HepG2 (cell line): ENCODE measurements around the gene IFNA1. TPM values are rescaled to one million over a fixed set of nuclear protein-coding genes. Genes with fewer than 3 reads are reported as not detected.

Experiments used
- polyA plus RNA-seq, 8 experiments: library from polyadenylated mRNA; depleted of rRNA in 3 of 8; stranded (reverse) in 7 of 8; unstranded in 1 of 8; fragments of >200 nt; fragmentation: Illumina TruSeq in 4 of 8; extraction: Trizol in 4 of 8; gene quantifications; 2 replicates each; pipeline versions ENCODE4 v1.2.1 to v1.2.3, GENCODE V29; 2011 to 2016; ENCODE audit warnings: low read depth in 4 of 8, missing spikeins in 1 of 8, mixed read lengths in 1 of 8; ENCODE audit not compliant: insufficient read depth in 1 of 8
- total RNA-seq, 5 experiments: library from RNA; depleted of rRNA; stranded (reverse); fragments of >200 nt; fragmentation: Illumina TruSeq; extraction: Trizol; gene quantifications; 2 replicates each; pipeline ENCODE4 v1.2.3, GENCODE V29; 2016; ENCODE audit warnings: low read depth in 1 of 5
- TF ChIP-seq, protein P1 (sequence below): sonication (generic); formaldehyde crosslinking; IDR thresholded peaks from 2 replicates; pipeline ENCODE4 v1.4.0; 2020; ENCODE audit warnings: mild to moderate bottlenecking, missing genetic modification reagents

The IFNA1 gene
- total and polyA plus RNA-seq, 2 of the 13 experiments (the other 11 are each of a cell fraction or from before 2014, with no cell fraction given), result not detected

DNA sequence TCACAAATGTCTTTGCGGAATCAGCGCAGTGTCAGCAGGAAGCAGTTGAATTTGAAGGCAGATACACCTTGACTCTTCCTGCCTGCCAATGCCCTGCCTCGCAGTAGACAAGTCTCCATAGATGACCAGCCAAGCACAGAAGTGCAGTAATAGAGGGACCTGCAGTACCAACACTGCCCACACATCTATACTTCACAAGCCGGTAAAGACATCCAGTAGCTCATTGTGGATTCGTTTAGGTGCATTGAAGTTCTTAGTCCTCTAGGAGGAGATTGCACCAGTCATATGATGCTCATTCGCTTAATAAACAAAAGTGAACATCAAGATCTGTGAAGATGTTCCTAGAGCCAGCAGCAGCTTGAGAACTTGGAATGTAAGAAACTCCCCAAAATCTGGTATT, 48.0 kb upstream of the IFNA1 start (continued):
- TF ChIP-seq, protein P1, sequence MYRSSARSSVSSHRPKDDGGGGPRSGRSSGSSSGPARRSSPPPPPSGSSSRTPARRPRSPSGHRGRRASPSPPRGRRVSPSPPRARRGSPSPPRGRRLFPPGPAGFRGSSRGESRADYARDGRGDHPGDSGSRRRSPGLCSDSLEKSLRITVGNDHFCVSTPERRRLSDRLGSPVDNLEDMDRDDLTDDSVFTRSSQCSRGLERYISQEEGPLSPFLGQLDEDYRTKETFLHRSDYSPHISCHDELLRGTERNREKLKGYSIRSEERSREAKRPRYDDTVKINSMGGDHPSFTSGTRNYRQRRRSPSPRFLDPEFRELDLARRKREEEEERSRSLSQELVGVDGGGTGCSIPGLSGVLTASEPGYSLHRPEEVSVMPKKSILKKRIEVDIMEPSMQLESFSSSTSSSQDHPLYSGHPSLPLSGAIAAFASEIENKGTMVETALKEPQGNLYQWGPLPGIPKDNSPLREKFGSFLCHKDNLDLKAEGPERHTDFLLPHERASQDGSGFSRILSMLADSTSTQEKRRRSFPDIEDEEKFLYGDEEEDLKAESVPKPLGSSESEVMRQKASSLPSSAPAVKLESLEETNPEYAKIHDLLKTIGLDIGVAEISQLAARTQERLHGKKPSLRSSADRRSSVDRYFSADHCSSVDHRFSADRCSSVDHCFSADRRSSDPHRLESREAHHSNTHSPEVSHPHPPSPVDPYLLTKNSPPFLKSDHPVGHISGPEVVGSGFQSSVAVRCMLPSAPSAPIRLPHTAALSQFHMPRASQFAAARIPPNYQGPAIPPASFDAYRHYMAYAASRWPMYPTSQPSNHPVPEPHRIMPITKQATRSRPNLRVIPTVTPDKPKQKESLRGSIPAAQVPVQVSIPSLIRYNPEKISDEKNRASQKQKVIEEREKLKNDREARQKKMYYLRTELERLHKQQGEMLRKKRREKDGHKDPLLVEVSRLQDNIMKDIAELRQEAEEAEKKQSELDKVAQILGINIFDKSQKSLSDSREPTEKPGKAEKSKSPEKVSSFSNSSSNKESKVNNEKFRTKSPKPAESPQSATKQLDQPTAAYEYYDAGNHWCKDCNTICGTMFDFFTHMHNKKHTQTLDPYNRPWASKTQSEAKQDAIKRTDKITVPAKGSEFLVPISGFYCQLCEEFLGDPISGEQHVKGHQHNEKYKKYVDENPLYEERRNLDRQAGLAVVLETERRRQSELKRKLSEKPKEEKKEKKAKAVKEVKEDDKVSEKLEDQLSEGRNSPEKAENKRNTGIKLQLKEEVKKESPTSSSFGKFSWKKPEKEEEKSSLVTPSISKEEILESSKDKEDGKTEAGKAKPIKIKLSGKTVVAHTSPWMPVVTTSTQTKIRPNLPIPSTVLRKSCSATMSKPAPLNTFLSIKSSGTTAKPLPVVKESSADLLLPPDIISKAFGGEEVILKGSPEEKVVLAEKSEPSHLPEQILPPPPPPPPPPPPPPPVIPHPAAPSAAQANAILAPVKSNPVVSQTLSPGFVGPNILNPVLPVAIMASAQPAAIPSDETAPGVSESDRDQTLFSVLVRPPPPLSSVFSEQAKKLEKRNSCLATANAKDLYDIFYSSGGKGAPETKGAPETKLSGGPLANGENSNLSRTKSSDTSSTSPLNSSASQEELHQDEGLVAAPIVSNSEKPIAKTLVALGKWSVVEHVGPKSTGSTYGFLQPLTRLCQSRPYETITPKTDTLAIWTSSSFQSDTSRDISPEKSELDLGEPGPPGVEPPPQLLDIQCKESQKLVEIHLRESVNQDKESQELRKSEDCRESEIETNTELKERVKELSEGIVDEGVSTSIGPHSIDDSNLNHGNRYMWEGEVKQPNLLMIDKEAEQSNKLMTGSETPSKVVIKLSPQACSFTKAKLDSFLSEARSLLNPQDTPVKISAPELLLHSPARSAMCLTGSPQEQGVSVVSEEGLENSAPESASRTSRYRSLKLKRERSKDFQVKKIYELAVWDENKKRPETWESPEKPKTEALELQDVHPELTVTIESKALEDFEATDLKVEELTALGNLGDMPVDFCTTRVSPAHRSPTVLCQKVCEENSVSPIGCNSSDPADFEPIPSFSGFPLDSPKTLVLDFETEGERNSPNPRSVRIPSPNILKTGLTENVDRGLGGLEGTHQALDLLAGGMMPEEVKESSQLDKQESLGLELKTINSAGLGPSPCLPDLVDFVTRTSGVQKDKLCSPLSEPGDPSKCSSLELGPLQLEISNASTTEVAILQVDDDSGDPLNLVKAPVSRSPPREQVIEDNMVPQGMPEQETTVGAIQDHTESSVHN (CRISPR knock-in tag), result no peak
